Right ventricle myocardium inferior (tissue), 1 donor: ENCODE data around the gene APEX1. TPM values are rescaled to one million over a fixed set of nuclear protein-coding genes. Genes with fewer than 3 reads are reported as not detected.
"Not testable (repeated sequence)": the region's sequence is repeated elsewhere in the genome, so short reads cannot be mapped to it uniquely, and the experiment has no call there.

Experiments used
- ATAC-seq: fragments of 200-7000 bp; cut with Tn5 transposase; one replicate; pipeline ENCODE4 v1.9.1; 2020; ENCODE audit warnings: mild to moderate bottlenecking, moderate library complexity
- DNase-seq: peaks from one replicate; pipeline ENCODE4 v3.0.0; 2021; ENCODE audit errors: missing footprints
- intact Hi-C: fragments of 100-400 bp; cut with DNase I; formaldehyde crosslinking; loops from one replicate; pipeline ENCODE4 v1.11.0; 2022
- total RNA-seq: library from RNA; stranded (reverse); fragmentation: NEBNext Ultra II Directional; extraction: Animal tissue kit (Norgen Biotek cat#: 25700); gene quantifications from one replicate; pipeline ENCODE4 v1.2.1, GENCODE V29; 2021
- donor health status: DM: no; HTN: yes; CAD: no; lungs with severe emphysema.

APEX1 gene
- total RNA-seq, 1 donor from 2014 or later = 67.2 TPM

DNA sequence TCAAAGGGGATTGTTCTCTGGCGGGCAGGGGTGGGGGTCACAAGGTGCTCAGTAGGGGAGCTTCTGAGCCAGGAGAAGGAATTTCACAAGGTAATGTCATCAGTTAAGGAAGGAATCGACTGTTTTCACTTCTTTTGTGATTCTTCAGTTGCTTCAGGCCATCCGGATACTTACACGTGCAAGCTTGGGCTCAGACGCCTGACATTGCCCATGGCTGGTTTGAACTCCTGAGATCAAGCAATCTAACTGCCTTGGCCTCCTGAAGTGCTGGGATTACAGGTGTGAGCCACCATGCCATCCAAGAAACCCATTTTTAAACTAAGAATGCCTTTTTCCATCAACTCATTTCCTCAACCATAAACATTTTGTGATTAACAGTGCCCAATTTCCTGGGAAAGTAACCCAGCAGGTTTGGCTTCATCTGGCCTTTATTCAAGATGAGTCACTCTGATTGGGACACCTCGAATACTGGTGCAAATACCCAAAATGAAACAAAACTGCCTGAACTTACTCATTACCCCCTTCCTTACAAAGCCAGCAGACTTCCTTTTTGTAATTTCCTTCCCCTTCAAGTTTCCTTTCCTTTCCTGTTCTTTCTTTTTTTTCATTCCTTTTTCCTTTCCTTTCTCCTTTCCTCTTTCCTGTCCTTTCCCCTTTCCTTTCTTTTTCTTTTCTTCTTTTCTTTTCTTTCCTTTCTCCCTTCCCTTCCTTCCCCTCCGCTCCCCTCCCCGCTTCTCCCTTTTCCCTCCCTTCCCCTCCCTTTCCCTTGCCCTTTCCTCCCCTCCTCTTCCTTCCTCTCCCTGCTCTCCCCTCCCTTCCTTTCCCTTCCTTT is 40.1 kb downstream of the APEX1 start:
- DNase-seq = no peak
- no peak for ATAC-seq
- intact Hi-C loops = no loop called here

DNA sequence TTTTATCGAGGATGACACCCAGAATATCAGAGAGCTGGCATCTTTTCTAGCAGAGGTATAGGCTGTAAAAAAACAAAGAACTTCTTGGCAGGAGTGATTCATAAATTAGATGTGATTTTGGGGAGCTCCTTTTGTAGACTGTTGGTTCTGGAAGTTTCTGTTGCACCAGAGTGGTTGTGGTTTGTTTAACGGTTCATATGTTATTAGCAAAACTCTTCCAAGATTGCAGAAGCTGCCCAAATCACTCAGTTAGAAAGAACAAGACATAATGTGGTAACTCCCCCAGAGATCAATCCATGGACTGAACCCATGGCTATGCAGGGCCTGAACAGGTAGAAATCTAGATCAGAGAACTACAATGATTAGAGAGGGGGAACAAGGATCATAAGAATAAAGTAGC is 43.6 kb downstream of the APEX1 start:
- intact Hi-C loops = no loop called here
- no peak for DNase-seq
- ATAC-seq = no peak

DNA sequence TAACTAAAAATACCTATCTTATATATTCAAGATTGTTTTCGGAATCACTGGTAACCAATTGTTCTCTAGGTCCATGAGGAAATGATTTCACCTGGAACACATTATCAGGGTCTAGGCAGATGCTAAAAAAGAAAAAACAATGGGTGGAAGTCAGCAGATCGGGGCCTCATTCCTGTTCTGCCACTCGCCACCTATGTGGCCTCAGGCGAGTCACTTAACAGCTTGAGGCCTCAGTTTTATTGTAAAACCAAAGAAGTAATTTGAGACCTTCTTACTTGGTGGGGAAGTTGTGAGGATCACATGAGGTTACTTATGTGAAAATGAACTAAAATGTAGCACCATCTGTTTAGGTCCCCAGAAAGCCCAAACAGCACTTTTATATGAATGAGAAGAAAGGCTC is 44.1 kb downstream of the APEX1 start:
- intact Hi-C loops = no loop called here
- DNase-seq (no peak), ATAC-seq (no peak)

GRCh38 chr14:20499881-20500280 is 44.9 kb downstream of the APEX1 start:
- DNase-seq (no peak), ATAC-seq (no peak)
- intact Hi-C loops = no loop called here

GRCh38 chr14:20501346-20501745 is 46.3 kb downstream of the APEX1 start:
- ATAC-seq = no peak
- DNase-seq = no peak
- intact Hi-C loops = no loop called here

GRCh38 chr14:20503898-20504297 is 48.9 kb downstream of the APEX1 start:
- DNase-seq (no peak), ATAC-seq (no peak)
- intact Hi-C loops = no loop called here

DNA sequence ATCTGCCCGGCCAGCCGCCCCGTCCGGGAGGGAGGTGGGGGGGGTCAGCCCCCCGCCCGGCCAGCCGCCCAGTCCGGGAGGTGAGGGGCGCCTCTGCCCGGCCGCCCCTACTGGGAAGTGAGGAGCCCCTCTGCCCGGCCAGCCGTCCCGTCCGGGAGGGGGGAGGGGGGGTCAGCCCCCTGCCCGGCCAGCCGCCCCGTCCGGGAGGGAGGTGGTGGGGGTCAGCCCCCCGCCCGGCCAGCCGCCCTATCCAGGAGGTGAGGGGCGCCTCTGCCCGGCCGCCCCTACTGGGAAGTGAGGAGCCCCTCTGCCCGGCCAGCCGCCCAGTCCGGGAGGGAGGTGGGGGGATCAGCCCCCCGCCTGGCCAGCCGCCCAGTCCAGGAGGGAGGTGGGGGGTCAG is 51.2 kb downstream of the APEX1 start:
- intact Hi-C loops, DNase-seq, ATAC-seq: not testable (repeated sequence)

- DNase-seq, intact Hi-C loops, ATAC-seq: not testable (repeated sequence)
Observed at GRCh38 chr14:20506752-20507151, 51.7 kb downstream of the APEX1 start.

Other genes with a start within 250 kb of the APEX1 start
- gene OR11H6, start 231.5 kb upstream of the APEX1 start, total RNA-seq = not detected
- not detected for gene OR11H7, start 226.2 kb upstream of the APEX1 start, total RNA-seq
- gene OR11H4, start 215.9 kb upstream of the APEX1 start, total RNA-seq = not detected
- 10.0 TPM for gene TTC5, start 149.3 kb upstream of the APEX1 start, total RNA-seq
- 41.0 TPM for gene CCNB1IP1, start 121.9 kb upstream of the APEX1 start, total RNA-seq
- 15.7 TPM for gene PARP2, start 111.6 kb upstream of the APEX1 start, total RNA-seq
- gene TEP1, start 41.7 kb upstream of the APEX1 start, total RNA-seq = 8.2 TPM
- 0.62 TPM for gene KLHL33, start 19.1 kb upstream of the APEX1 start, total RNA-seq
- 18.8 TPM for gene OSGEP, start 414 bp upstream of the APEX1 start, total RNA-seq
- gene PIP4P1, start 6.2 kb downstream of the APEX1 start, total RNA-seq = 17.2 TPM
- 7.6 TPM for gene PNP, start 14.2 kb downstream of the APEX1 start, total RNA-seq
- 0.27 TPM for gene RNASE10, start 50.3 kb downstream of the APEX1 start, total RNA-seq
- gene RNASE9, start 105.8 kb downstream of the APEX1 start, total RNA-seq = not detected
- gene RNASE11, start 132.8 kb downstream of the APEX1 start, total RNA-seq = not detected
- not detected for gene RNASE12, start 136.2 kb downstream of the APEX1 start, total RNA-seq
- gene OR6S1, start 186.5 kb downstream of the APEX1 start, total RNA-seq = not detected
- 11.9 TPM for gene RNASE4, start 229.3 kb downstream of the APEX1 start, total RNA-seq
- 4.5 TPM for gene ANG, start 233.5 kb downstream of the APEX1 start, total RNA-seq